HG03432 (cell line): ENCODE data around the gene KLHL29.

Experiments
- ATAC-seq: cut with Tn5 transposase; IDR thresholded peaks from one replicate; pipeline ENCODE4 v1.9.1; 2021; ENCODE audit warnings: mild to moderate bottlenecking, moderate library complexity; ENCODE audit not compliant: unreplicated experiment

The KLHL29 gene

GRCh38 chr2:23544589-23545295, 159.8 kb downstream of the KLHL29 start:
- no peak for ATAC-seq

- no peak for ATAC-seq
Measured at GRCh38 chr2:23545396-23545795, 160.4 kb downstream of the KLHL29 start.

GRCh38 chr2:23545811-23546210, 160.8 kb downstream of the KLHL29 start:
- no peak for ATAC-seq

GRCh38 chr2:23546913-23547312, 161.9 kb downstream of the KLHL29 start:
- no peak for ATAC-seq

GRCh38 chr2:23547725-23548124, 162.7 kb downstream of the KLHL29 start:
- no peak for ATAC-seq

- ATAC-seq, result no peak
Measured at GRCh38 chr2:23548143-23548769, 163.3 kb downstream of the KLHL29 start.

GRCh38 chr2:23549051-23549450, 164.1 kb downstream of the KLHL29 start:
- ATAC-seq, result no peak

GRCh38 chr2:23549821-23550530, 165.0 kb downstream of the KLHL29 start:
- no peak for ATAC-seq

GRCh38 chr2:23550553-23550952, 165.6 kb downstream of the KLHL29 start:
- no peak for ATAC-seq

GRCh38 chr2:23551875-23552274, 166.9 kb downstream of the KLHL29 start:
- no peak for ATAC-seq

- ATAC-seq, result no peak
Measured at GRCh38 chr2:23553561-23553960, 168.6 kb downstream of the KLHL29 start.

GRCh38 chr2:23554054-23554697, 169.2 kb downstream of the KLHL29 start:
- ATAC-seq, result no peak

GRCh38 chr2:23555944-23556343, 171.0 kb downstream of the KLHL29 start:
- no peak for ATAC-seq

- ATAC-seq, result no peak
Measured at GRCh38 chr2:23556929-23557328, 171.9 kb downstream of the KLHL29 start.

- ATAC-seq, result no peak
Measured at GRCh38 chr2:23557455-23557854, 172.5 kb downstream of the KLHL29 start.

GRCh38 chr2:23559561-23560239, 174.7 kb downstream of the KLHL29 start:
- no peak for ATAC-seq

- ATAC-seq, result no peak
Measured at GRCh38 chr2:23561088-23561487, 176.1 kb downstream of the KLHL29 start.

GRCh38 chr2:23561544-23561943, 176.6 kb downstream of the KLHL29 start:
- no peak for ATAC-seq

GRCh38 chr2:23562143-23562542, 177.2 kb downstream of the KLHL29 start:
- ATAC-seq, result no peak

GRCh38 chr2:23563151-23563550, 178.2 kb downstream of the KLHL29 start:
- no peak for ATAC-seq
